HFF-Myc (cell line): ENCODE data around the gene UBN1.

Source experiments
- DNase-seq: peaks from one replicate; pipeline ENCODE4 v3.0.0-alpha.2; 2011; ENCODE audit warnings: low read depth; ENCODE audit errors: extremely low read depth
- H3K4me3 ChIP-seq: replicated peaks from 2 replicates; pipeline ENCODE4 v1.5.1; 2011; ENCODE audit warnings: low read depth, mild to moderate bottlenecking, control low read depth, low read length
- TF ChIP-seq, protein P1 (sequence below): IDR thresholded peaks from 2 replicates; pipeline ENCODE4 v1.5.1; 2012; ENCODE audit warnings: mild to moderate bottlenecking, low read depth, low read length, control low read depth; ENCODE audit errors: missing control alignments

Gene UBN1

GRCh38 chr16:4806280-4806679 lies 41.0 kb upstream of the UBN1 start:
- no peak for DNase-seq
- TF ChIP-seq, protein P1, sequence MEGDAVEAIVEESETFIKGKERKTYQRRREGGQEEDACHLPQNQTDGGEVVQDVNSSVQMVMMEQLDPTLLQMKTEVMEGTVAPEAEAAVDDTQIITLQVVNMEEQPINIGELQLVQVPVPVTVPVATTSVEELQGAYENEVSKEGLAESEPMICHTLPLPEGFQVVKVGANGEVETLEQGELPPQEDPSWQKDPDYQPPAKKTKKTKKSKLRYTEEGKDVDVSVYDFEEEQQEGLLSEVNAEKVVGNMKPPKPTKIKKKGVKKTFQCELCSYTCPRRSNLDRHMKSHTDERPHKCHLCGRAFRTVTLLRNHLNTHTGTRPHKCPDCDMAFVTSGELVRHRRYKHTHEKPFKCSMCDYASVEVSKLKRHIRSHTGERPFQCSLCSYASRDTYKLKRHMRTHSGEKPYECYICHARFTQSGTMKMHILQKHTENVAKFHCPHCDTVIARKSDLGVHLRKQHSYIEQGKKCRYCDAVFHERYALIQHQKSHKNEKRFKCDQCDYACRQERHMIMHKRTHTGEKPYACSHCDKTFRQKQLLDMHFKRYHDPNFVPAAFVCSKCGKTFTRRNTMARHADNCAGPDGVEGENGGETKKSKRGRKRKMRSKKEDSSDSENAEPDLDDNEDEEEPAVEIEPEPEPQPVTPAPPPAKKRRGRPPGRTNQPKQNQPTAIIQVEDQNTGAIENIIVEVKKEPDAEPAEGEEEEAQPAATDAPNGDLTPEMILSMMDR: no peak
- no peak overlapping the region for H3K4me3 ChIP-seq

DNA sequence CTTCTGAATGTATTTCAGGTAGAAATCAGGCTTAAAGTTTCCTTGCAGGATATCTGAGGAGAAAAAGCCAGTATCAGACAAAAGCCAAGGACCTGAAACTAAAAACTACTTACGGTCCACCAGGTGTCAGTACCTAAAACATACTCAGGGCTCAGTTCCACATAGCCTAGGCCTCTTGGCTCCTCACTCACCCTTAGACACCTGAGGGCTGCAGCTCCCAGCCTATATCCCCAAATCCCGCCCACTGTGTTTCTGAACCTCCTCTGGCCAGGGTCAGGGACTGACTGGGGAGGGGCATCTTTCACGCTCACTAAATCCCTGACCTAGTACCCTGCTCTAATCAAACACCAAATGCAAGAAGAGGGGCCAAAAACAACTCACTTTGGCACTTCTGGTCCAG lies 36.0 kb upstream of the UBN1 start:
- no peak for DNase-seq
- no peak overlapping the region for H3K4me3 ChIP-seq
- TF ChIP-seq, protein P1: no peak

DNA sequence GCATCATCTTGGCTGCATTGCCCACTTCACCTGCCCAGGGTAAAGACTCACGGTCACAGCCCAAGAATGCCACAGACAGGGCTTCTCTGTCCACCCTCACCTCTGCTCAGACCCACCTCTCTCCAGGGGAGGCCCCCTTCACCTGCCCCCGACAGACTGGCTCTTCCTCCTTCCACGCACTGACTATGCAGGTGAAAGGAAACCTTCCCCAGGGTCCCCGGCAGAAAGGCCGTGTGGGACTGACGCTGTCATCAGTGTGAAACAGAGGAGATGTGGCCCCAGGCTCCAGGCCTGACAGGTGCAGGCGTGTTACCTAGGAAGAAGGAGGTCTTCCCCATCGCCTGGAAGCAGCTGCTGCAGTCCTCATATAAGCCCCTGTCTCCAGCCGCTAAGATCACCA lies 35.5 kb upstream of the UBN1 start:
- H3K4me3 ChIP-seq: no peak overlapping the region
- TF ChIP-seq, protein P1: no peak
- DNase-seq: no peak

- no peak overlapping the region for H3K4me3 ChIP-seq
- no peak for DNase-seq
- TF ChIP-seq, protein P1: no peak
Measured at GRCh38 chr16:4813251-4814003, 33.9 kb upstream of the UBN1 start.

- H3K4me3 ChIP-seq: no peak overlapping the region
- DNase-seq: no peak
- TF ChIP-seq, protein P1: no peak
Measured at GRCh38 chr16:4814046-4814445, 33.2 kb upstream of the UBN1 start.

- no peak overlapping the region for H3K4me3 ChIP-seq
- DNase-seq: no peak
- TF ChIP-seq, protein P1: no peak
Measured at GRCh38 chr16:4814542-4815173, 32.6 kb upstream of the UBN1 start.
